Endothelial cell of umbilical vein (primary cell): ENCODE data around the gene SPINK5. TPM values are rescaled to one million over a fixed set of nuclear protein-coding genes. Genes with fewer than 3 reads are reported as not detected.

Experiments
- Bru-seq: library from RNA; stranded (reverse); fragments of 400-500 nt; gene quantifications from one replicate; lab custom pipeline; 2021; lab: Mats Ljungman, UMichigan
- BruChase-seq, 2 experiments: library from RNA; stranded (reverse); fragments of 400-500 nt; gene quantifications; one replicate each; lab custom pipeline; 2021; lab: Mats Ljungman, UMichigan
- BruUV-seq: library from RNA; stranded (reverse); fragments of 400-500 nt; replicated peaks from 2 replicates; lab custom pipeline; 2021; lab: Mats Ljungman, UMichigan
- CTCF ChIA-PET: fragments of 300-600, 350-600 bp; sonication (Branson Sonifier 250); formaldehyde crosslinking; loops from one replicate; lab custom pipeline; 2021; ENCODE audit warnings: antibody characterized with exemption, inconsistent platforms; lab: Charles Lee
- POLR2A ChIA-PET: fragments of 300-600, 350-600 bp; sonication (Branson Sonifier 250); formaldehyde crosslinking; loops from one replicate; lab custom pipeline; 2021; ENCODE audit warnings: antibody characterized with exemption, inconsistent platforms; lab: Charles Lee
- DNase-seq: peaks from one replicate; pipeline ENCODE4 v3.0.0-alpha.2; 2011; ENCODE audit warnings: low read depth, low spot score
- FAIRE-seq: peaks from 2 replicates; lab custom pipeline; 2011; peaks lifted over from hg19 to GRCh38; lab: Jason Lieb, UNC
- H2AFZ ChIP-seq: 2 replicates; pipeline ENCODE4 v1.6.0; 2012; ENCODE audit warnings: low read depth, low read length, control low read depth, inconsistent platforms
- H3K27ac ChIP-seq: 2 replicates; pipeline ENCODE4 v1.5.1; 2011; ENCODE audit warnings: low read depth, mild to moderate bottlenecking, control low read depth, low read length, moderate library complexity; ENCODE audit not compliant: insufficient read depth
- H3K27me3 ChIP-seq, 2 experiments: 2 replicates each; pipeline versions ENCODE4 v1.6.0 to v1.6.1; 2011; ENCODE audit warnings: low read length in 2 of 2, mixed read lengths in 1 of 2; ENCODE audit not compliant: control insufficient read depth in 2 of 2, insufficient read depth in 2 of 2
- H3K36me3 ChIP-seq, 2 experiments: 2 replicates in 1 of 2; 3 replicates in 1 of 2; pipeline ENCODE4 v1.5.1; 2011; ENCODE audit warnings: low read length in 2 of 2, mild to moderate bottlenecking in 1 of 2, moderate library complexity in 1 of 2; ENCODE audit not compliant: control insufficient read depth in 2 of 2, insufficient read depth in 2 of 2; ENCODE audit errors: extremely low read depth in 1 of 2
- H3K4me1 ChIP-seq: 3 replicates; pipeline ENCODE4 v1.5.1; 2011; ENCODE audit warnings: mild to moderate bottlenecking, low read length; ENCODE audit not compliant: control insufficient read depth, insufficient read depth; ENCODE audit errors: extremely low read depth
- H3K4me2 ChIP-seq: 2 replicates; pipeline ENCODE4 v1.6.1; 2011; ENCODE audit warnings: low read length, control low read depth, mixed read lengths; ENCODE audit not compliant: insufficient read depth
- H3K4me3 ChIP-seq, 3 experiments: fragments of 200-600 bp in 1 of 3; sonication (generic), shearing (Covaris generic) in 1 of 3; replicated peaks in 1 of 3; 2 replicates each; pipeline ENCODE4 v1.5.1; 2011 to 2016; ENCODE audit warnings: control low read depth in 3 of 3, low read length in 3 of 3, mild to moderate bottlenecking in 2 of 3, inconsistent platforms in 1 of 3, low read depth in 1 of 3, moderate library complexity in 1 of 3; ENCODE audit not compliant: insufficient read depth in 1 of 3
- H3K79me2 ChIP-seq: 2 replicates; pipeline ENCODE4 v1.6.0; 2012; ENCODE audit warnings: low read length, inconsistent platforms; ENCODE audit not compliant: control insufficient read depth, insufficient read depth
- H3K9ac ChIP-seq: replicated peaks from 2 replicates; pipeline ENCODE3; 2011; ENCODE audit warnings: low read length, control low read depth; ENCODE audit not compliant: insufficient read depth; ENCODE audit errors: extremely low read depth
- H3K9me1 ChIP-seq: replicated peaks from 3 replicates; pipeline ENCODE4 v1.6.0; 2011; ENCODE audit warnings: mild to moderate bottlenecking, low read length; ENCODE audit not compliant: control insufficient read depth, insufficient read depth; ENCODE audit errors: extremely low read depth
- H3K9me3 ChIP-seq: replicated peaks from 2 replicates; pipeline ENCODE4 v1.5.1; 2012; ENCODE audit warnings: low read length, inconsistent platforms; ENCODE audit not compliant: control insufficient read depth, insufficient read depth
- H4K20me1 ChIP-seq: replicated peaks from 2 replicates; pipeline ENCODE3; 2011; ENCODE audit warnings: mild to moderate bottlenecking, low read length; ENCODE audit not compliant: control insufficient read depth, insufficient read depth; ENCODE audit errors: extremely low read depth
- FOS ChIP-seq: IDR thresholded peaks from 2 replicates; pipeline ENCODE4 v1.6.1; 2011; ENCODE audit warnings: mild to moderate bottlenecking, low read length, moderate library complexity, borderline replicate concordance; ENCODE audit not compliant: insufficient read depth
- GATA2 ChIP-seq: IDR thresholded peaks from 2 replicates; pipeline ENCODE4 v1.7.0; 2011; ENCODE audit warnings: low read depth, mild to moderate bottlenecking, moderate library complexity, mixed read lengths, low read length; ENCODE audit not compliant: insufficient read length, insufficient read depth
- JUN ChIP-seq: IDR thresholded peaks from 2 replicates; pipeline ENCODE4 v1.6.1; 2011; ENCODE audit warnings: borderline replicate concordance, low read depth; ENCODE audit not compliant: insufficient read length, insufficient read depth
- POLR2A ChIP-seq: IDR thresholded peaks from 2 replicates; pipeline ENCODE4 v1.6.1; 2012; ENCODE audit warnings: low read depth, mild to moderate bottlenecking, control low read depth, low read length
- POLR2AphosphoS5 ChIP-seq: IDR thresholded peaks from 2 replicates; pipeline ENCODE4 v1.6.1; 2012; ENCODE audit warnings: low read depth, mild to moderate bottlenecking, control low read depth, low read length, moderate library complexity; ENCODE audit not compliant: insufficient read depth
- dilution Hi-C: fragments of 300-500 bp; cut with MboI; formaldehyde crosslinking; loops from one replicate; pipeline ENCODE4 v1.15.0; 2019; ENCODE audit warnings: low sequenced_read_pairs; ENCODE audit not compliant: extremely low pct_ligation_motif_present
- intact Hi-C: fragments of 100-400 bp; cut with micrococcal nuclease; formaldehyde crosslinking; loops from one replicate; pipeline ENCODE4 v1.10.0; 2022
- long read RNA-seq: library from polyadenylated mRNA; stranded (forward); transcript quantifications from one replicate; pipeline ENCODE4 v2.0.0, GENCODE V29; 2021
- polyA minus RNA-seq, 3 experiments: library from RNA; depleted of rRNA, polyadenylated mRNA; stranded (reverse); fragments of >200 nt; gene quantifications; 1 replicate in 1 of 3; 2 replicates in 2 of 3; pipeline ENCODE4 v1.2.3, GENCODE V29; 2011
- polyA plus RNA-seq, 4 experiments: library from polyadenylated mRNA; depleted of rRNA in 3 of 4; stranded (reverse) in 3 of 4; unstranded in 1 of 4; fragments of >200 nt; gene quantifications; 2 replicates each; pipeline versions ENCODE4 v1.2.1 to v1.2.3, GENCODE V29; 2011 to 2012; ENCODE audit warnings: missing spikeins in 1 of 4
- total RNA-seq: library from RNA; stranded (reverse); gene quantifications from 2 replicates; pipeline ENCODE4 v1.2.3, GENCODE V29; 2021

The SPINK5 gene, protein sequence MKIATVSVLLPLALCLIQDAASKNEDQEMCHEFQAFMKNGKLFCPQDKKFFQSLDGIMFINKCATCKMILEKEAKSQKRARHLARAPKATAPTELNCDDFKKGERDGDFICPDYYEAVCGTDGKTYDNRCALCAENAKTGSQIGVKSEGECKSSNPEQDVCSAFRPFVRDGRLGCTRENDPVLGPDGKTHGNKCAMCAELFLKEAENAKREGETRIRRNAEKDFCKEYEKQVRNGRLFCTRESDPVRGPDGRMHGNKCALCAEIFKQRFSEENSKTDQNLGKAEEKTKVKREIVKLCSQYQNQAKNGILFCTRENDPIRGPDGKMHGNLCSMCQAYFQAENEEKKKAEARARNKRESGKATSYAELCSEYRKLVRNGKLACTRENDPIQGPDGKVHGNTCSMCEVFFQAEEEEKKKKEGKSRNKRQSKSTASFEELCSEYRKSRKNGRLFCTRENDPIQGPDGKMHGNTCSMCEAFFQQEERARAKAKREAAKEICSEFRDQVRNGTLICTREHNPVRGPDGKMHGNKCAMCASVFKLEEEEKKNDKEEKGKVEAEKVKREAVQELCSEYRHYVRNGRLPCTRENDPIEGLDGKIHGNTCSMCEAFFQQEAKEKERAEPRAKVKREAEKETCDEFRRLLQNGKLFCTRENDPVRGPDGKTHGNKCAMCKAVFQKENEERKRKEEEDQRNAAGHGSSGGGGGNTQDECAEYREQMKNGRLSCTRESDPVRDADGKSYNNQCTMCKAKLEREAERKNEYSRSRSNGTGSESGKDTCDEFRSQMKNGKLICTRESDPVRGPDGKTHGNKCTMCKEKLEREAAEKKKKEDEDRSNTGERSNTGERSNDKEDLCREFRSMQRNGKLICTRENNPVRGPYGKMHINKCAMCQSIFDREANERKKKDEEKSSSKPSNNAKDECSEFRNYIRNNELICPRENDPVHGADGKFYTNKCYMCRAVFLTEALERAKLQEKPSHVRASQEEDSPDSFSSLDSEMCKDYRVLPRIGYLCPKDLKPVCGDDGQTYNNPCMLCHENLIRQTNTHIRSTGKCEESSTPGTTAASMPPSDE
- total RNA-seq (0.55 and 0.91 TPM in 2 replicates), polyA plus RNA-seq (0.06 and 0.12 TPM in 2 replicates), polyA minus RNA-seq (0.34 TPM in 1 of 2 replicates, not detected in the other), Bru-seq, nascent RNA (percentile 29 among the genes with signal in this experiment), BruChase-seq, experiment 1, labeled RNA remaining after a 6-hour chase (percentile 30 among the genes with signal in this experiment), BruChase-seq, experiment 2, labeled RNA remaining after a 2-hour chase (percentile 27 among the genes with signal in this experiment)
- polyA plus RNA-seq (2011; cell fraction: cytosol; rRNA removed) = 0.25 and 0.26 TPM in 2 replicates
- polyA plus RNA-seq (2011; cell fraction: nucleus; rRNA removed) = 0.75 and 0.97 TPM in 2 replicates
- 0.14 and 0.36 TPM in 2 replicates for polyA plus RNA-seq (2012)
- 7.6 TPM for polyA minus RNA-seq (2011; cell fraction: cytosol; rRNA and poly(A)+ RNA removed)
- 0.38 TPM in 1 of 2 replicates, not detected in the other for polyA minus RNA-seq (2011; cell fraction: nucleus; rRNA and poly(A)+ RNA removed)
- long read RNA-seq, partial matches to known transcripts = 0 of 1 reads
- long read RNA-seq, other reads (novel, unspliced or antisense) = 1 of 1 reads

DNA sequence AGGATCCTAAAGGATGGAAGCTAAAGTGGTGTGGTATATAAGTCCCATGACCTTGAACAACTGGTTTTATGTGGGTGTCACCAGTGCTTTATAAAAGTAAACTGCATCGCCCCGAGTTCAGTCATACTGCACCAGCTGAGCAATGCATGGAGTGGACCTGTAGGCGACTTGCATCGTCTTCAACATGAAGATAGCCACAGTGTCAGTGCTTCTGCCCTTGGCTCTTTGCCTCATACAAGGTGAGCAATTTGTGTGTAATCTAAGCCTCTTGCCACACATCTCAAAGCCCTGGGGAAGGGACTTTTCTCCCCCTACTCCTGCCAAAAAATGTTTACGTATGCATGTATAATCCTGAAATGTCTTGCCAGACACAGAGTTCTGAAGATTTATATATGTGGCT, at the start of gene SPINK5:
Gene SPINK5, plus strand, starts transcription at position 120 of the 400 bp plus-strand sequence. Its CDS starts 65 bp downstream, at position 185.
- BruUV-seq = no TSS peak
- TF ChIP-seq POLR2AphosphoS5 (no peak), FOS (no peak), POLR2A (no peak), JUN (no peak), GATA2 (no peak)
- no peak for FAIRE-seq
- intact Hi-C loops = no loop called here
- Histone ChIP-seq H3K9me1 (no peaks in the 10 kb centered on the region), H4K20me1 (no peaks in the 10 kb centered on the region), H3K4me1 (no peaks in the 10 kb centered on the region), H3K27me3 (no peaks in the 10 kb centered on the region), H3K4me3 (no peak within 1 kb of the TSS), H3K4me2 (no peak within 1 kb of the TSS), H2AFZ (no peak within 1 kb of the TSS), H3K36me3 (no peaks in the 10 kb centered on the region), H3K9ac (no peak within 1 kb of the TSS), H3K27ac (no peak within 1 kb of the TSS), H3K9me3 (no peaks in the 10 kb centered on the region), H3K79me2 (no peaks in the 10 kb centered on the region)
- ChIA-PET CTCF (no interaction called here), POLR2A (no interaction called here)
- dilution Hi-C loops = no loop called here
- no peak for DNase-seq
